Dermis blood vessel endothelial cell (primary cell): ENCODE results near the gene FBXL7. TPM values are rescaled to one million over a fixed set of nuclear protein-coding genes. Genes with fewer than 3 reads are reported as not detected.

ENCODE experiments used
- DNase-seq: peaks from one replicate; pipeline ENCODE4 v3.0.0; 2010
- total RNA-seq: library from RNA; depleted of rRNA; stranded (reverse); fragments of >200 nt; gene quantifications from 2 replicates; pipeline ENCODE4 v1.2.3, GENCODE V29; 2014

Gene FBXL7
- total RNA-seq, 1 donor from 2014 or later: 15.5 TPM

GRCh38 chr5:15502208-15502607 lies 2.2 kb downstream of the FBXL7 start:
- DNase-seq: peak; percentile 46

DNA sequence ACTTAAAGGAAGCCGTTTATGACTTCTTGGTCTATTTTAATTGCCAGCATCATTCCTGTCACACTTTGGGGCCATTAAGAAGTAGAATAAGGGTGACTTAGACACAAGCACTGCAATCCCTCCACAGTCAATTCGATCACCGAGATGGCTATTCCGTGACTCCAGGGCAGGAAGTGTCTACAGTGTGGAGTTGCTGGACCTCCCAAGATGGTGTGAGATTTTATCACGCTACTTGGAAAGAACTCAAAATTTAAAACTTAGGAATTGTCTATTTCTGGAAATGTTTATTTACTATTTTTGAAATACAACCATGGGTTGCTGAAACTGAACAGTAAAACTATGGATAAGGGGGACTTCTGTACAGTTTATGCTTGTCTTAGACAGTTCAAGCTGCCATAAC lies 6.2 kb downstream of the FBXL7 start:
- DNase-seq: no peak

DNA sequence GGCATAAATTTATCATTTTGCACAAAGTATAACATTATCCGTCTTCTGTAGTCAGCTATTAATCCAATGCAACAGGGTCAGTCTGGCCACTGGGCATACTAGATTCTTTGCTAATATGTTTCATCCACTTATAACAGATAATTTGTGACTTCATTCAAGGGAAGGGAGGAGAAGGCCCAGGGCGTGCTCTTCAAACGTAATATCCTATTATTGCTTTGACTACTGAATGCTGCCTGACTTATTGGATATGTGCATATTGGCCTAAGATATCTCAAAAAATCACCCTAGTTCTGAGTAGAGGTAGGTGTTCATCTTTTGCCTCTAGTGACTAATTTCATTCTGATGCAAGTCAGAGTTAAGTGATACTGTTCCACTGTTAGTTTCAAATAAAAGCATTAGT lies 6.9 kb downstream of the FBXL7 start:
- DNase-seq: no peak

DNA sequence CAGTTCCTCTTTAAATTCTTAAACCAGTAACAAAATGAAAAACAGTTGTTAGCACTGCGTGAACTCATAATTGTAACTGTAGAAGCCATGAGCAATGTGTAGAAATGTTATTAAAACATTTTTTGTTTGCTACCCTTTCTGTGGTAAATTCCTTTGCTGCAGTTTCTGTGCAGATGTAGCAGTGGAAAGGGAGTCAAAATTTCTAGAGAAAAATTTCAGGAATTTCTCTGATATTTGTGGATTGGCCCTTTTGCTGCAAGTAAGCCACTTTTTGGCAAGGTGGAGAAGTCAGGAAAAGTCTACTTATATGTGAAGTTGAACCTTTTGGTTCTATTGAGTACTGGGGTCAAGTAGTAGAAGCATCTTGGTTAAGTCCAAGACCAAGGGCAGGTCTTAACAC lies 10.1 kb downstream of the FBXL7 start:
- DNase-seq: no peak

DNA sequence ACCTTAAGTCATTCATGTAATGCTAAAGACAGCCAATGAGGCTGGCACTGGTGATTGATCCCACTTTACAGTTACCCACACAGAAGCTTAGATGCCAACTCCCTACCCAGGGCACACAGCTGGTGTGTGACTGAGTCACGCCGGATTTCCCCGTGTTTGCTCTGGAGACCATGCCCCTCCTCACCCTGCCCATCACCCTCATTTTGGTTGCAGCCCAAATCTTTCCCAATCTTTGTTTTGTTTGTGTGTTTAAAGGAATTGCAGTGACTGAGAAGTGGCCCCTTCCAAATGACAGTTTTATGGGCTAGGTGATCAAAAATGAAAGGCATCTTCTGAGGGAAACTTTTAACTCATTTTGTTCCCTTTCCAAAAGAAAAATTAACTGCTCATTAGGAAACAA lies 10.9 kb downstream of the FBXL7 start:
- DNase-seq: peak; percentile 63

GRCh38 chr5:15513431-15513830 lies 13.5 kb downstream of the FBXL7 start:
- DNase-seq: no peak

GRCh38 chr5:15513911-15514310 lies 13.9 kb downstream of the FBXL7 start:
- DNase-seq: no peak

DNA sequence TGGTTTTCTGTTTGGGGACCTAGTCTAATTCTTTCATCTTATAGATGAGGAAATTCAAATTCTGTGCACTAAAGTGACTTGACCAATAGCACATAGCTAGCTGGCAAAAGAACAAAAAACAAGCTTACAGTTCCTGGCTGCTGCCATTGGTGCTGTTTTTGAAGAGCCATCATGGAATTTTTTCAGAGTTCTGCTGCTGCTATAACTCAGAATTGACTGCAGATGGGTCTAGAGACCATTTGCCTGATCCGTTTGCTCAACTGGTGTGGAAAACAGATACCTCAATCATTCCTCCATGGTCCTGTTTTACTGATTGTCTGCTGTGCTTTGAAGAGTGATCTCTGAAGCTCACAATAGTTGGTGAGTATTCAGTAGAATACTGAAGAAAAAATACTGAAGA lies 15.2 kb downstream of the FBXL7 start:
- peak; percentile 6 for DNase-seq

DNA sequence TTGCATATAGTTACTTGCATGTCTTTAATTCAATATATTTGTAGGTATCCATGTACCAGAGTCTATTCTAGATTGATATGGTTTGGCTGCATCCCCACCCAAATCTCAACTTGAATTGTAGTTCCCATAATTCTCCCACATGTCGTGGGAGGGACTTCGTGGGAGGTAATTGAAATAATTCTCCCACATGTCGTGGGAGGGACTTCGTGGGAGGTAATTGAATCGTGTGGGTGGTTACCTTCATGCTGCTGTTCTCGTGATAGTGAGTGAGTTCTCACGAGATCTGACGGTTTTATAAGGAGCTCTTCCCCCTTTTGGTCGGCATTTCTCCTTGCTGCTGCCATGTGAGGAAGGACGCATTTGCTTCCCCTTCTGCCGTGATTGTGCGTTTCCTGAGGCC lies 16.5 kb downstream of the FBXL7 start:
- no peak for DNase-seq

DNA sequence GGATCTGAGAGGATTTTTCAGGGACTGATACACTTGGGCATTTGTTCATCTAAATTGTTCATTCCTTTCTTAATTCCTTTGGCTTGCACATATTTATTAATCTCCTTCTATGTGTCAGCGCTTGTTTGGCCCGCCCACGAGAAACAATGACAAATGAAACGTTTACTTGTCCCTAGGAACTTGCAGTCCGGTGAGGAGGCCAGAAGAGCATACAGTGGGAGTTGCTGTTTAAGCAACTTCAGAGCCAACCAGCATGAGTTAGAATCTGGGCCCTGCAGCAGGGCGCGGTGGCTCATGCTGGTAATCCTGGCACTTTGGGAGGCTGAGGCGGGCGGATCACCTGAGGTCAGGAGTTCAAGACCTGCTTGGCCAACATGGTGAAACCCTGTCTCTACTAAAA lies 18.8 kb downstream of the FBXL7 start:
- DNase-seq: no peak

DNA sequence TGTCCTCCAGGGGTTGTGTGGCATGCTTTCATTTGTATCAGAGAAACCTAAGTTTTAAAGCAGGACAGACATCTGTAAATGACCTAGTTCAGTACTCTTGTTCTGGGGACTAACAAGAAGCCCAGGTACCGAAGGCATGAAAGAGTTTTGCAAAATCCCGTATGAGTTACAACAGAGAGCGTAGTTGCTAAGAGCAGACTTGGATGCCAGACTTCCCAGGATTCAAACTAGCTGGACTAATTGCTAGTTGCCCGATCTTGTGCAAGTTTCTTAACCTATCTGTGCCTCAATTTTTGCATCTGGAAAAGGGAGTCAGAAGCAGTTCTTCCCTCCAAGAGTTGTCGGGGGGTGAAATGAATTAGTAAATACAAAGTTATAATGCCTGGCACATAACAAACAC lies 20.9 kb downstream of the FBXL7 start:
- DNase-seq: no peak

- DNase-seq: peak; percentile 16
These were observed 21.6 kb downstream of the FBXL7 start for GRCh38 chr5:15521381-15522186.

GRCh38 chr5:15522187-15522520 lies 22.2 kb downstream of the FBXL7 start:
- DNase-seq: peak; percentile 32

- DNase-seq: no peak
These were observed 24.7 kb downstream of the FBXL7 start for GRCh38 chr5:15524712-15525111.

GRCh38 chr5:15525703-15526275 lies 25.8 kb downstream of the FBXL7 start:
- no peak for DNase-seq

- DNase-seq: no peak
These were observed 26.4 kb downstream of the FBXL7 start for GRCh38 chr5:15526413-15526812.

DNA sequence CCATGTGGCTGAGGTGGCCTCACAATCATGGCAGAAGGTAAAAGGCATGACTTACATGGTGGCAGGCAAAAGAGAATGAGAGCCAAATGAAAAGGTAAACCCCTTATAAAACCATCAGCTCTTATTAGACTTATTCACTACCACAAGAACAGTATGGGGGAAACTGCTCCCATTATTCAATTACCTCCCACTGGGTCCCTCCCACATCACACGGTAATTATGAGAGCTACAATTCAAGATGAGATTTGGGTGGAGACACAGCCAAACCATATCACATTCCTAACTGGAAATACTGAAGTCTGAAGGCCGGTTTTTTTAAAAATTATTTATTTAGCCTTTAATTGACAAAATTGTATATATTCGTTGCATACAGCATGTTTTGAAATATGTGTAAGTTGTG lies 28.5 kb downstream of the FBXL7 start:
- DNase-seq: no peak

DNA sequence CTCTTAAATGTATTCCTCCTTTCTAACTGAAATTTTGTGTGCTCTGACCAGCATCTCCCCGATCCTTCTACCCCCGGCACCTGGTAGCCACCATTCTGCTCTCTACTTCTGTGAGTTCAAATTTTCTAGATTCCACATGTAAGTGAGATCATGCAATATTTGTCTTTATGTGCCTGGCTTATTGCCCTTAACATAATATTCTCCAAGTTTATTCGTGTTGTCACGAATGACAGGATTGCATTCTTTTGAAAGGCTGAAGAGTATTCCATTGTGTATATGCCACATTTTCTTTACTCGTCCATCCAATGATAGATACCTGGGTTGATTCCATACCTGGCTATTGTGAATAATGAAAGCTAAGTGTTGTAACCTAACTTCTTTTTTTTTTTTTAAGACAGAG lies 29.0 kb downstream of the FBXL7 start:
- DNase-seq: no peak

- DNase-seq: no peak
These were observed 29.8 kb downstream of the FBXL7 start for GRCh38 chr5:15529821-15530220.

DNA sequence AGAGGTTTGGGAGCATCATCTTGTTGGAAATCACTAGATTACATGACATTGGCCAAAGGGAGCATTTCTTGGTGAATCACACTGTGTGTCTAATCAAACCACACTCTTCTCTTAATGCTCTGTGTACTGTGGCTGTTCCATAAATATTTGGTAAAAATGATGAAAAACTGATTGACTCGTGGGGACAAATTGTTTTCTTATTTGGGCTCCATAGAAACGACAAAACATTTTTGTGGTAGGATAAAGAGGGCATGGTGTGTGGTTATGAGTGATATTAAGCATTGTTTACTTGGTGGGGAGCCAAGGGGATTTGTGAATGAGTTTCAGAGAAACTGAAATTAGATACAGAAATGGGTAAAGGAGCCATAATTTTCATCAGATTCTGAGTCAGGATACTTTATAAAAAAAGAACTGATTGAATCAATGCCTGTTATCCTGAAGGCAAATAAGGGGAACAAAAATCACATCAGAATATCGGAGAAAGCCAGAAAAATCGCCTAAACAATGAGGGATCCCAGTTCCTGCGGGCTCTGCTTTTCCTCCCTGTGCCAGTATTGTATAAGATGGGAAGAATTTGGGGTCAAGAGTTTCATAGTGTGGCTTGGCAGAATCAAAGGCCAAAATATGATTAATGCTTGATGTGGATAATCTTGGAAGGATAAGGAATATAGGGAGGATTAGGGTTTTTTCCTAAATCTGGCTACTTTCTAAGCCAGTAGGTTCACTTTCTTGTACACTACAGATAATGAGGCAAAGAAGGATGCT lies 33.3 kb downstream of the FBXL7 start:
- DNase-seq: no peak

GRCh38 chr5:15535938-15536337 lies 36.0 kb downstream of the FBXL7 start:
- no peak for DNase-seq

DNA sequence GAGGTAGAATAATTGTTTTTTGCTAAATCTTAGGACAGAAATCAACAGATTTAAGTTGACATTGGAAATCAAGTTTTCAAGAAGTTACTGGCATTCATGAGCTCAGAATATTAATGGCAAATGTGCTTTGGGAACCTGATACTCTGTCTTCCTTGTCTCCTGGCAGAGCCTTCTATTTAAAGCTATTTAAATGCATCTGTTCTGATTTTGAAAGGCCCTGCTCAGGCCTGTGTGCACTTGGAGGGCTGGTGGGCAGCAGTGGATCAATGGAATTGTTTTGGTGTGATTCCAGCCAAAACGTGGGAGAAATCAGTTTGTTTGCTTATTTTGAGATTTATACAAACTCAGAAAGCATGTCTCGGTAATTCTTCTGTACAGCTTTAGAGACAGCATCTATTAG lies 38.5 kb downstream of the FBXL7 start:
- DNase-seq: no peak

DNA sequence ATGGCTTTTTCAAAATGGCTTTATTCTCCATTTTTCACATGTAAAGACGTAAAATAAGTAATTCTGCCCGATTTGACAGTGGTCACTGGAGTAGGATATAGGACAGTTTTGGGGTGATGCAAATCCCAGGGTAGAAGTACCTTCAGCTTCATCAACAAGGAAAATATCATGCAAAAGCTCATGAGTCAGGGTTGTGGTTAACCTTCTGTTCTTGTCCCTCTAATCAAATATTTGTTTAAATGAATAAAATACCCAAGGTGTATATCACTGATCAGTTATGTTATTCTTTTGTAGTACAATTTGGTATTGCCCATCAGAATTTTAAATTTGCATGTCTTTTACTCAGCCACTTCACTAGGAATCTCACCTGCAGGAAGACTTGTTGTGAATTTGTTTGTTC lies 40.0 kb downstream of the FBXL7 start:
- DNase-seq: no peak

- DNase-seq: no peak
These were observed 44.1 kb downstream of the FBXL7 start for GRCh38 chr5:15544039-15544438.
